Fibroblast of lung (primary cell): ENCODE measurements around the gene PEPD. TPM values are rescaled to one million over a fixed set of nuclear protein-coding genes. Genes with fewer than 3 reads are reported as not detected.
"Not testable (repeated sequence)": the region's sequence is repeated elsewhere in the genome, so short reads cannot be mapped to it uniquely, and the experiment has no call there.

Experiments used
- DNase-seq, 2 donors: peaks; one replicate each; pipeline versions ENCODE4 v3.0.0 to v3.0.0-alpha.2; 2010; ENCODE audit warnings: low read depth in 2 of 2
- H2AFZ ChIP-seq: 2 replicates; pipeline ENCODE4 v1.5.1; 2012; ENCODE audit warnings: low read length, control low read depth, inconsistent platforms
- H3K27ac ChIP-seq: 2 replicates; pipeline ENCODE4 v1.5.1; 2011; ENCODE audit warnings: low read length, control low read depth; ENCODE audit not compliant: insufficient read depth
- H3K27me3 ChIP-seq: 2 replicates; pipeline ENCODE4 v1.5.1; 2011; ENCODE audit warnings: mild to moderate bottlenecking, low read length; ENCODE audit not compliant: control insufficient read depth, insufficient read depth
- H3K36me3 ChIP-seq: 2 replicates; pipeline ENCODE4 v1.5.1; 2011; ENCODE audit warnings: low read length; ENCODE audit not compliant: control insufficient read depth, insufficient read depth
- H3K4me1 ChIP-seq: 2 replicates; pipeline ENCODE4 v1.5.1; 2011; ENCODE audit warnings: low read length; ENCODE audit not compliant: control insufficient read depth, insufficient read depth; ENCODE audit errors: extremely low read depth
- H3K4me2 ChIP-seq: 2 replicates; pipeline ENCODE4 v1.5.1; 2011; ENCODE audit warnings: low read length, control low read depth; ENCODE audit not compliant: insufficient read depth; ENCODE audit errors: extremely low read depth
- H3K4me3 ChIP-seq, 4 experiments: fragments of 200-600 bp in 1 of 4; sonication (generic) in 1 of 4; replicated peaks in 1 of 4; 2 replicates each; pipeline ENCODE4 v1.5.1; 2011 to 2016; ENCODE audit warnings: low read length in 4 of 4, low read depth in 3 of 4, mild to moderate bottlenecking in 3 of 4, control low read depth in 2 of 4, inconsistent platforms in 1 of 4, mixed read lengths in 1 of 4; ENCODE audit not compliant: insufficient read depth in 1 of 4; ENCODE audit errors: control extremely low read depth in 1 of 4
- H3K79me2 ChIP-seq: 2 replicates; pipeline ENCODE4 v1.5.1; 2012; ENCODE audit warnings: mild to moderate bottlenecking, low read length, inconsistent platforms; ENCODE audit not compliant: control insufficient read depth, insufficient read depth
- H3K9ac ChIP-seq: 2 replicates; pipeline ENCODE4 v1.5.1; 2011; ENCODE audit warnings: mild to moderate bottlenecking, low read length, control low read depth; ENCODE audit not compliant: insufficient read depth
- H3K9me3 ChIP-seq: 2 replicates; pipeline ENCODE4 v1.5.1; 2012; ENCODE audit warnings: low read depth, low read length; ENCODE audit not compliant: control insufficient read depth, insufficient read depth
- H4K20me1 ChIP-seq: 2 replicates; pipeline ENCODE4 v1.5.1; 2011; ENCODE audit warnings: low read length; ENCODE audit not compliant: control insufficient read depth, insufficient read depth; ENCODE audit errors: extremely low read depth
- EZH2 ChIP-seq: IDR thresholded peaks from 2 replicates; pipeline ENCODE4 v1.5.1; 2012; ENCODE audit warnings: low read length, control low read depth, mild to moderate bottlenecking; ENCODE audit errors: missing control alignments
- polyA plus RNA-seq, 2 donors: library from polyadenylated mRNA; depleted of rRNA in 1 of 2; stranded (reverse) in 1 of 2; unstranded in 1 of 2; fragments of >200 nt; gene quantifications; 2 replicates each; pipeline ENCODE4 v1.2.1, GENCODE V29; 2011 to 2012; ENCODE audit warnings: missing spikeins in 1 of 2
- total RNA-seq: library from RNA; depleted of rRNA; stranded (reverse); fragments of >200 nt; gene quantifications from 2 replicates; pipeline ENCODE4 v1.2.1, GENCODE V29; 2014
- TF ChIP-seq, protein P1 (sequence below), 2 donors: IDR thresholded peaks in 1 of 2; conservative IDR thresholded peaks in 1 of 2; 1 replicate in 1 of 2; 2 replicates in 1 of 2; pipeline ENCODE4 v1.5.1; 2011 to 2012; ENCODE audit warnings: low read length in 2 of 2, control low read depth in 1 of 2, inconsistent platforms in 1 of 2, low read depth in 1 of 2, mild to moderate bottlenecking in 1 of 2

PEPD gene
- total and polyA plus RNA-seq, 2 donors (not counting 1 experiment from before 2014, with no cell fraction given), result 59.8 to 81.9 TPM

GRCh38 chr19:33556261-33556660 is 34.7 kb upstream of the PEPD start:
- TF ChIP-seq, protein P1, sequence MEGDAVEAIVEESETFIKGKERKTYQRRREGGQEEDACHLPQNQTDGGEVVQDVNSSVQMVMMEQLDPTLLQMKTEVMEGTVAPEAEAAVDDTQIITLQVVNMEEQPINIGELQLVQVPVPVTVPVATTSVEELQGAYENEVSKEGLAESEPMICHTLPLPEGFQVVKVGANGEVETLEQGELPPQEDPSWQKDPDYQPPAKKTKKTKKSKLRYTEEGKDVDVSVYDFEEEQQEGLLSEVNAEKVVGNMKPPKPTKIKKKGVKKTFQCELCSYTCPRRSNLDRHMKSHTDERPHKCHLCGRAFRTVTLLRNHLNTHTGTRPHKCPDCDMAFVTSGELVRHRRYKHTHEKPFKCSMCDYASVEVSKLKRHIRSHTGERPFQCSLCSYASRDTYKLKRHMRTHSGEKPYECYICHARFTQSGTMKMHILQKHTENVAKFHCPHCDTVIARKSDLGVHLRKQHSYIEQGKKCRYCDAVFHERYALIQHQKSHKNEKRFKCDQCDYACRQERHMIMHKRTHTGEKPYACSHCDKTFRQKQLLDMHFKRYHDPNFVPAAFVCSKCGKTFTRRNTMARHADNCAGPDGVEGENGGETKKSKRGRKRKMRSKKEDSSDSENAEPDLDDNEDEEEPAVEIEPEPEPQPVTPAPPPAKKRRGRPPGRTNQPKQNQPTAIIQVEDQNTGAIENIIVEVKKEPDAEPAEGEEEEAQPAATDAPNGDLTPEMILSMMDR (conservative IDR thresholded peaks at IDR 0.05 in 1 of 2, IDR thresholded peaks at IDR 0.05 in 1 of 2; ENCODE audit: low read depth in 1 of 2, low read length in 2 of 2), result no peak
- no peak for TF ChIP-seq EZH2
- Histone ChIP-seq H3K27ac (no peak overlapping the region), H4K20me1 (no peaks in the 10 kb centered on the region)

DNA sequence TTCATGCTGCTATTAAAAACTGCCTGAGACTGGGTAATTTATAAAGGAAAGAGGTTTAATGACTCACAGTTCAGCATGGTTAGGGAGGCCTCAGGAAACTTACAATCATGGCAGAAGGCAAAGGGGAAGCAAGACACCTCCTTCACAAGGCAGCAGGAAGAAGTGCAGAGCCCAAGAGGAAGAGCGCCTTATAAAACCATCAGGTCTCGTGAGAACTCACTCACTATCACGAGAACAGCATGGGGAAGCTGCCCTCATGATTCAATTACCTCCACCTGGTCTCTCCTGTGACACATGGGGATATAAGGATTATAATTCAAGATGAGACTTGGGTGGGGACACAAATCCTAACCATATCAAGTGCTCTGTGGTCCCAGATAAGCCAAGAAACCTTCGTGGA is 34.1 kb upstream of the PEPD start:
- H3K27me3 ChIP-seq, H3K9ac ChIP-seq, H4K20me1 ChIP-seq, H3K4me2 ChIP-seq, DNase-seq, H3K9me3 ChIP-seq, H3K27ac ChIP-seq, H3K4me3 ChIP-seq, H2AFZ ChIP-seq, H3K79me2 ChIP-seq, H3K36me3 ChIP-seq, H3K4me1 ChIP-seq: not testable (repeated sequence)

More at GRCh38 chr19:33556261-33556660, 34.7 kb upstream of the PEPD start:
- DNase-seq, result no peak
- Histone ChIP-seq H3K9ac (no peak overlapping the region), H3K4me3 (no peak overlapping the region), H3K79me2 (no peaks in the 10 kb centered on the region), H3K9me3 (no peaks in the 10 kb centered on the region), H3K27me3 (no peaks in the 10 kb centered on the region), H3K4me2 (no peak overlapping the region), H3K4me1 (no peaks in the 10 kb centered on the region), H2AFZ (no peak overlapping the region), H3K36me3 (no peaks in the 10 kb centered on the region)

GRCh38 chr19:33554821-33555220 is 33.2 kb upstream of the PEPD start:
- H3K4me3 ChIP-seq, result no peak overlapping the region
- no peak for DNase-seq
- H3K79me2 ChIP-seq, result no peaks in the 10 kb centered on the region
- TF ChIP-seq, protein P1 (conservative IDR thresholded peaks at IDR 0.05 in 1 of 2, IDR thresholded peaks at IDR 0.05 in 1 of 2; ENCODE audit: low read depth in 1 of 2, low read length in 2 of 2), result no peak
- TF ChIP-seq EZH2, result no peak
- no peaks in the 10 kb centered on the region for H3K27me3 ChIP-seq
- H3K27ac ChIP-seq, result no peak overlapping the region
- no peaks in the 10 kb centered on the region for H3K36me3 ChIP-seq
- H3K9me3 ChIP-seq, result no peaks in the 10 kb centered on the region
- no peak overlapping the region for H2AFZ ChIP-seq
- H3K4me2 ChIP-seq, result no peak overlapping the region
- H3K4me1 ChIP-seq, result no peaks in the 10 kb centered on the region
- no peaks in the 10 kb centered on the region for H4K20me1 ChIP-seq
- H3K9ac ChIP-seq, result no peak overlapping the region
